HG02970 (cell line): ENCODE data around the gene DIP2B.

Experiments
- ATAC-seq: cut with Tn5 transposase; IDR thresholded peaks from one replicate; pipeline ENCODE4 v1.9.1; 2021; ENCODE audit warnings: mild to moderate bottlenecking, moderate library complexity, moderate number of reproducible peaks; ENCODE audit not compliant: unreplicated experiment, low FRiP score

The DIP2B gene

GRCh38 chr12:50627491-50627890, 122.7 kb downstream of the DIP2B start:
- no peak for ATAC-seq

GRCh38 chr12:50628394-50628793, 123.6 kb downstream of the DIP2B start:
- ATAC-seq: no peak

- ATAC-seq: no peak
Observed at GRCh38 chr12:50633955-50634354, 129.2 kb downstream of the DIP2B start.

- no peak for ATAC-seq
Observed at GRCh38 chr12:50634379-50634778, 129.6 kb downstream of the DIP2B start.

GRCh38 chr12:50635364-50635763, 130.6 kb downstream of the DIP2B start:
- ATAC-seq: no peak

GRCh38 chr12:50635857-50636256, 131.1 kb downstream of the DIP2B start:
- ATAC-seq: no peak

GRCh38 chr12:50636505-50636904, 131.7 kb downstream of the DIP2B start:
- no peak for ATAC-seq

- ATAC-seq: no peak
Observed at GRCh38 chr12:50637870-50638481, 133.2 kb downstream of the DIP2B start.

GRCh38 chr12:50638482-50638880, 133.7 kb downstream of the DIP2B start:
- no peak for ATAC-seq

- no peak for ATAC-seq
Observed at GRCh38 chr12:50639721-50640120, 134.9 kb downstream of the DIP2B start.

- ATAC-seq: no peak
Observed at GRCh38 chr12:50640321-50640939, 135.6 kb downstream of the DIP2B start.

- no peak for ATAC-seq
Observed at GRCh38 chr12:50641566-50641965, 136.8 kb downstream of the DIP2B start.

GRCh38 chr12:50642035-50642451, 137.3 kb downstream of the DIP2B start:
- no peak for ATAC-seq

GRCh38 chr12:50642761-50643160, 138.0 kb downstream of the DIP2B start:
- no peak for ATAC-seq

- ATAC-seq: no peak
Observed at GRCh38 chr12:50647031-50647430, 142.2 kb downstream of the DIP2B start.

GRCh38 chr12:50647479-50647878, 142.7 kb downstream of the DIP2B start:
- ATAC-seq: no peak

- no peak for ATAC-seq
Observed at GRCh38 chr12:50650285-50650684, 145.5 kb downstream of the DIP2B start.

GRCh38 chr12:50655374-50655921, 150.7 kb downstream of the DIP2B start:
- no peak for ATAC-seq

GRCh38 chr12:50659260-50659659, 154.5 kb downstream of the DIP2B start:
- no peak for ATAC-seq

- ATAC-seq: no peak
Observed at GRCh38 chr12:50659690-50660424, 155.1 kb downstream of the DIP2B start.

GRCh38 chr12:50660425-50660822, 155.6 kb downstream of the DIP2B start:
- no peak for ATAC-seq
